ENCODE measurements around the gene SDHD. TPM values are rescaled to one million over a fixed set of nuclear protein-coding genes. Genes with fewer than 3 reads are reported as not detected.
"Not testable (repeated sequence)": the region's sequence is repeated elsewhere in the genome, so short reads cannot be mapped to it uniquely, and the experiment has no call there.

The SDHD gene
- 100 to 1,000 TPM; 114 to 145 (median 120) TPM for polyA plus RNA-seq (ENCODE audit: insufficient read depth in 1 of 5, insufficient read length in 5 of 5, low replicate concordance in 1 of 5)
- long read RNA-seq, donor 1, transcript SDHD-201 (4 exons, 1,439 nt): major isoform, 100 of 108 reads
- long read RNA-seq, donor 1, partial matches to known transcripts: 0 of 108 reads
- long read RNA-seq, donor 1, other reads (novel, unspliced or antisense): 6 of 108 reads
- long read RNA-seq, donor 2, transcript SDHD-201 (4 exons, 1,439 nt): major isoform, 57 of 88 reads
- long read RNA-seq, donor 2, partial matches to known transcripts: 30 of 88 reads
- long read RNA-seq, donor 2, other reads (novel, unspliced or antisense): 0 of 88 reads
- long read RNA-seq, donor 3, transcript SDHD-201 (4 exons, 1,439 nt): major isoform, 65 of 108 reads
- long read RNA-seq, donor 3, partial matches to known transcripts: 42 of 108 reads
- long read RNA-seq, donor 3, other reads (novel, unspliced or antisense): 0 of 108 reads
- long read RNA-seq, donor 4, transcript SDHD-201 (4 exons, 1,439 nt): major isoform, 43 of 43 reads
- long read RNA-seq, donor 4, partial matches to known transcripts: 0 of 43 reads
- long read RNA-seq, donor 4, other reads (novel, unspliced or antisense): 0 of 43 reads
- long read RNA-seq, donor 5, transcript SDHD-201 (4 exons, 1,439 nt): major isoform, 89 of 96 reads
- long read RNA-seq, donor 5, partial matches to known transcripts: 0 of 96 reads
- long read RNA-seq, donor 5, other reads (novel, unspliced or antisense): 6 of 96 reads
- long read RNA-seq, donor 6, transcript SDHD-201 (4 exons, 1,439 nt): major isoform, 91 of 146 reads
- long read RNA-seq, donor 6, partial matches to known transcripts: 53 of 146 reads
- long read RNA-seq, donor 6, other reads (novel, unspliced or antisense): 0 of 146 reads
- long read RNA-seq, donor 7, transcript SDHD-201 (4 exons, 1,439 nt): major isoform, 91 of 115 reads
- long read RNA-seq, donor 7, partial matches to known transcripts: 12 of 115 reads
- long read RNA-seq, donor 7, other reads (novel, unspliced or antisense): 10 of 115 reads
- long read RNA-seq, donor 8, transcript SDHD-201 (4 exons, 1,439 nt): major isoform, 26 of 35 reads
- long read RNA-seq, donor 8, partial matches to known transcripts: 9 of 35 reads
- long read RNA-seq, donor 8, other reads (novel, unspliced or antisense): 0 of 35 reads

DNA sequence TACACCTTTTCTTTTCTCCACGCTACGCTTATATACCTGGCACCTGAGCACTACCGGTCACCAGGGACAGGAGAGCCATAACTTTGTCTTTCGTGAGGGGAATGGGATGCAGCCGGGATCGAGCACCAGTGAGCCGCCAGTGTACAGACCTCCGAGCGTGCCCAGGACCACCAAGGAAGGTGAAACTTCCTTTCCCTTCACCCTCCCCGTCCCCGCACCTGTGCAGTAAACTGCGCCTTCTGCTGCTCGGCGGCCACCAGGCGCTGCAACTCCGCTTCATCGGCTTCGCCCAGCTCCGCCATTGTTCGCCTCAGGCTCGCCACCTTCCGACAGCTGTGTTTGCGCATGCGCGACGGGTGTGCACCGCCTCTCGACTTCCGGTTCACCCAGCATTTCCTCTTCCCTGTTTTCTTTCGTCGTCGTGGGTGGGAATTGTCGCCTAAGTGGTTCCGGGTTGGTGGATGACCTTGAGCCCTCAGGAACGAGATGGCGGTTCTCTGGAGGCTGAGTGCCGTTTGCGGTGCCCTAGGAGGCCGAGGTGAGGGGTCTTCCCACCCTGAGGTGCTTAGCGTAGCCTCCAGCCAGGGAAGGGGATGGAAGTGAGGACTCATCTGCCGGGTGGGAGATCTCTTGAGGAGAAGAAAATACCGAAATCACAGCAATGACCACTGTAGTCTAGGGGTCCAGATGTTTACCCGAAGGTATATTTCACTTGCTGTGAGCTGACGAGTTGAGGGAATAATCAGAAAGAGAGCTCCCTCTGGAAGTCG, at the start of gene SDHD, which contains the start of gene TIMM8B:
Gene SDHD, plus strand, starts transcription at position 452 of the 770 bp plus-strand sequence. Its CDS starts 35 bp downstream, at position 487.
Gene TIMM8B, minus strand, starts transcription at position 335 of the 770 bp plus-strand sequence. Its CDS starts 33 bp downstream, at position 302.
- DNase-seq: peak; percentile 94 to 96

GRCh38 chr11:112037527-112037926, 49.1 kb upstream of the SDHD start:
- no peak for DNase-seq

GRCh38 chr11:112042161-112042960, 44.3 kb upstream of the SDHD start:
- no peak for DNase-seq

DNA sequence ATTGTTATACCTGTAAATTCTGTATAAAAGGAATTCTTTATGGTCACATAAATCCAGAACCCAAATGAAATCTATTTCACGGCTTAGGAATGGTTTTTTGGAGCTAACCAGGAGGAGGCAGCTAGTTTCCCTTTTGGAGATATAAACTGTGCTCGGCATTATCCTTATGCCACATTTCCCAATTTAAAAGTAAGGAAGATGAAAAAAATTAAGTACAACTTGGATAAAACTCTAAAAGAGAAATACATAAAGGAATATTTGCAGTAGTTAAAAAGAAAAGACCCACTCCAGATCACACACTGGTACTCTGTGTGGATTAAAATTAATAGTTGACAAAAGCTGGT, 43.7 kb upstream of the SDHD start:
- no peak for DNase-seq

GRCh38 chr11:112044961-112045360, 41.7 kb upstream of the SDHD start:
- DNase-seq: no peak

GRCh38 chr11:112046647-112047046, 40.0 kb upstream of the SDHD start:
- not testable (repeated sequence) for DNase-seq

DNA sequence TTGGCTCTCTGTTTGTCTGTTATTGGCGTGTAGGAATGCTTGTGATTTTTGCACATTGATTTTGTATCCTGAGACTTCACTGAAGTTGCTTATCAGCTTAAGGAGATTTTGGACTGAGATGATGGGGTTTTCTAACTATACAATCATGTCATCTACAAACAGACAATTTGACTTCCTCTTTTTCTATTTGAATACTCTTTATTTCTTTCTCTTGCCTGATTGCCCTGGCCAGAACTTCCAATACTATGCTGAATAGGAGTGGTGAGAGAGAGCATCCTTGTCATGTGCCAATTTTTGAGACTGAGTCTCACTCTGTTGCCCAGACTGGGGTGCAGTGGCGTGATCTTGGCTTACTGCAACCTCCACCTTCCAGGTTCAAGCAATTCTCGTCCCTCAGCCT, 38.4 kb upstream of the SDHD start:
- not testable (repeated sequence) for DNase-seq

- DNase-seq: no peak
Observed at GRCh38 chr11:112049777-112050176, 36.9 kb upstream of the SDHD start.

- no peak for DNase-seq
Observed at GRCh38 chr11:112050721-112051120, 36.0 kb upstream of the SDHD start.

- DNase-seq: no peak
Observed at GRCh38 chr11:112051768-112052167, 34.9 kb upstream of the SDHD start.

- peak in 1 of 2 donors; percentile 1 for DNase-seq
Observed at GRCh38 chr11:112057170-112057569, 29.5 kb upstream of the SDHD start.

DNA sequence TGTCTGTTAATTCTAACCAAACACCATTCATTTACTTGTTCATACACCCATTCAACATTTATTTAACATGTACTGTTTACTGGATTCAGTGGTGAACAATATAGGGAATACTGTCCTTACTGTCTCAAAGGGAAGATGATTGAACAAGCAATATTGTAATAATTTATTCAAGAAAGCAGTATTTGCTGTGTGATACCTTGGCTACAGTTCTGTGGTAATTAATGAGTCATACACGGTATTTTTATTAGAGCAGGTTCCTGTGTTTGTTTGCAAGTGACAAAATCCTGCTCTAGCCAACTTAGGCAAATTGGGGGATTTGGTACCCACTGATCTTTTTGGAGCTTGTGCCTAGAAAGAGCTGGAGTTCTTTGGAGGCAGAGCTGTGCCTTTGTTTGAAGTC, 28.6 kb upstream of the SDHD start:
- no peak for DNase-seq

- DNase-seq: no peak
Observed at GRCh38 chr11:112062923-112063322, 23.8 kb upstream of the SDHD start.

DNA sequence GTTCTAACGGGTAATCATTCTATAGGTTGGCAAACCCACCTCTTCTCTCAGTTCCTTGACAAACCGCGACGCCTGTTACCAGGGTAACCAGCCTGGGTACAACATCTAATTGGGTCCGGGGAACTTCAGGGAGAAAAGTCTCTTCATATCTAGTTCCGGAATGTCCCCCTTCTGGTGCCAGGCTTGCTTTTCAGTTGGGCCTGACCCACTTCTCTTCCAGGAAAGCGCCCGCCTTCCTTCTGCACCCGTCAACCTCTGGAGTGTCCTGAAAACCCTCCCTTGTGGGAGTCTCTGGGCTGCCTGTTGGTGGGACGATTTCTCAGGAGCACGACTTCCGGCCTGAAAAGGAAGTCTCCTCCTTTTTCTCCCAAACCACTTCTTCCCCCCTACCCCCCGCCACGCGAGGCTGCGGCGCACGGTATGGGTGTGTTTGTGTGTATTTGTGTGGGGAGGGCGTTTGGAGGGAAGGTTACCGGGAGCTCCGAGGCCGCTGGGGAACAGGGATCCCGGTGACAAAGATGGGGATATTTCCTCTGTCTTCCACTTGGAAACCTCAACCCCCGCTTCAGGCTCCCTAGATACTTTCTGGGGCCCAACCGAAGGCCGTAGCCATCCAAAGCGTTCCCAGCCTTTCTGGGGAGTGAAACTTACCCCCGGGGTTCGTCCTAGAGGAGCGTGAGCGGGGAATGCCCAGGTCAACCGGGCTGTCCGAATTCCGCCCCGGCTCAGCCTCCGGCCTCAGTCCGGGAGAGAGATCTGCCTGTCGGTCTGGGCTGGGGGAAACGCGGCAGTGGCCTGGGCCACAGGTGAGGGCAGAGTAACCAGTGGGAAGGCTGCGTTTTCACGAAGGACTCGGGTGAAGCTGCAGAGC, 12.5 kb upstream of the SDHD start, which contains the start of the genes NKAPD1 and PIH1D2:
Gene NKAPD1, plus strand, starts transcription at position 359 of the 871 bp plus-strand sequence. CDS start 1,276 bp downstream, outside the sequence.
Gene PIH1D2, minus strand, starts transcription at position 77 of the 871 bp plus-strand sequence. CDS start 843 bp downstream, outside the sequence.
- peak; percentile 87 to 90 for DNase-seq

DNA sequence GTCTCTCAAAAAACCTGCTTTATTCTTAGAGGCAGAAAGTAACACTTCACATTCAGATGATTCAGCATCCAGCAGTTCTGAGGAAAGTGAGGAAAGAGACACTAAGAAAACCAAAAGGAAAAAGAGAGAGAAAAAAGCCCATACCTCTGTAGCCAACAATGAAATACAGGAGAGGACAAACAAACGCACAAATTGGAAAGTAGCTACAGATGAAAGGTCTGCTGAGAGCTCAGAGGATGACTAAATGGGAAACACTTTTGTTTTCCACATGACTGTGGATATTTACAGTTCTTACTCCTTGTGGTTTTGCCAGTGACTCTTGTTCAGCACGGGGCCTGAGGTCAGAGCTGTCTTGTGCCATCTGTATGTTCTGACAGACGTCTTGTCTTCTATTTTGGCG, 3.9 kb upstream of the SDHD start:
- DNase-seq: no peak

DNA sequence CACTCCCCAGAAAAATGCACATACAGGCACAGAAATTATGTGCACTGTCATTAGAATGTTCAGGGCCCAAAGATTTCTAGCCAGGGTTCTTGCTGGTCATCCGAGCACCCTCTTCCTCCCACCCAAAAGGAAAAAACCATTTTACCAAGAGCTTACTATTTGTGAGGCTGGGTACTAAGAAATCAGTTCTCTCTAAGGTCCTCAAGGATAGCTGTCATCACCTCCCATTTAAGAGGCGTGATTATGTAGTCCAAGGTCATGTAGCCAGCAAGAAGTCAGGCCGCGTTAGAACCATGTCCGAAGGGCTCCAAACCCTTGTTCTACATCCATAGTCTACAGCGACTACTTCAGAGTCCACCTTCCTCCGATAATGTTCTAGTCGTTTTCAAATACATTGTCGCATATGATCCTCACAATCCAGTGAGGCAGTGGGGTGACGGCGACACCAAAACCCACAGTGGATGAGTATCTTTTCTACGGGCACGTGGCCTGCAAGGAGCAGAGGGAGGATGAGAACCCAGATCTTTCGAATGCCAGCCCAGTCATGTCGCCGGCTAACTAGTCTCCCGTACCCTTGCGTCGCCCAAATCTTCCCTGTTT, 751 bp upstream of the SDHD start:
- DNase-seq: peak in 1 of 2 donors; percentile 10

DNA sequence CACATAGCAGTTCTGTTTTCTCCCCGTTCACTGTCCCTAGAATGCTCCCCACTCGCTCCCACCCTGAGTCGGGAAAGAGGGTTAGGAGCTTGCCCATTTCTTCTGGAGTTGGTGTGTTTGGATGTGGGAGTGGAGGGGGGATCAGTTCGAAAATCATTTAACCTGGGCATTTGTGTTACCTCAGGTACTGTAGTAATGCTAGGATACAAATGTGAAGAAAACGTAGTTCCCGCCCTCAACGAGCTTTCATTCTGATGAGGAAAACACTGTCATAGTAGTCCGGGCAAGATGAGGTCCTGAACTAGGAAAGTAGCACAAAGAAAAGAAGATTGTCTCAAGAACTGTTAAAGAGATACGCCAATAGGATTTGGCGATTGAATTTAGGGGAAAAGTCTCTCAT, 539 bp downstream of the SDHD start:
- no peak for DNase-seq

DNA sequence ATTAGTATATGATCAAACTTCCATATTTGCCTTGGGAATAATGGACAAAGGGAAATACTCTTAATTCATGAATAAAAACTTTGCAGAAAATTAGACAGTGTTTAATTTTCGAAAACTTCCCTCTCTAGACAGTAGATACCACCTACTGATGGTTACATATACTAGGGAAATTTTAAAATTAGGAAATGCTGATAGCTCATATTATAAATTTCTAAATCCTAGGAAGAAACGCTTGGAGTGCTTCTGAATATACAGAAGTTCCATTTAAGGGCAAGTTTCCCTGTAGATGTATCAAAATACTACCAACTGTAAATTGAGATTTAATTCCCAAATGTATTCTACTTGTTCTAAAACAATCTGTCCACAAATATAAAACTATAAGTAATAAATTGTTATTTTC, 8.6 kb downstream of the SDHD start:
- not testable (repeated sequence) for DNase-seq

DNA sequence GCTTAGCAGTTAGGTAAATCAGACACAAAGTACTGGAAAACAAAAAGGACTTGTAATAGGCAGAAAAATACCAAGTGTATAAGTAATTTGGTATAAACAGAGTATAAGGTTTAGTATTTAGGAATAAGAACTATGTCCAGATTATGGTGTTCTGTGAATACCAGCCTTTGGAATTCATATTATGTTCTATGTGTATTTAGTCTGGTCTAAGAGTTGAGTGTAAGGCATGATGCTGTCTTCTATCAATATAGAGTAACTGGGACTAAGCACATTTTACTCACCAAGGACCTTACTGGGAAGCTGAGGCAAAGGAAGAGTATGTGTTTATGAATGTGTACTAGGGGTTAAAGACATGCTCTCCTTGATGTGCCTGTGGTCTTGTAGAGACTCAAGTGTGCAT, 9.5 kb downstream of the SDHD start:
- DNase-seq: no peak
